Body of pancreas (tissue), 4 donors: Measurements from ENCODE around the gene MAPK9.

Experiments used
- CTCF ChIP-seq, 7 experiments: fragments of 450-650 bp in 4 of 7; fragments of 200-600 bp in 3 of 7; sonication (generic) in 3 of 7; IDR thresholded peaks; one replicate each; pipeline ENCODE4 v1.5.1; 2016 to 2019; ENCODE audit warnings: antibody characterized with exemption in 7 of 7
- POLR2A ChIP-seq, 3 donors: fragments of 450-650 bp; IDR thresholded peaks; one replicate each; pipeline ENCODE4 v1.6.1; 2016; ENCODE audit warnings: antibody characterized with exemption in 3 of 3, mild to moderate bottlenecking in 2 of 3

GRCh38 chr5:180259260-180259611, 32.6 kb downstream of the MAPK9 start:
- TF ChIP-seq CTCF (IDR thresholded peaks at IDR 0.05) (no peak), POLR2A (IDR thresholded peaks at IDR 0.05) (no peak)
